H9 (cell line): ENCODE data around the gene KIAA1549. TPM values are rescaled to one million over a fixed set of nuclear protein-coding genes. Genes with fewer than 3 reads are reported as not detected.
A peak's percentile ranks its signal among the peaks of the same experiment; 100 is the strongest.

ENCODE experiments used
- DNase-seq: peaks from one replicate; pipeline ENCODE4 v3.0.0-alpha.2; 2017
- H2AFZ ChIP-seq: one replicate; pipeline ENCODE4 v1.6.1; 2013; ENCODE audit warnings: mild to moderate bottlenecking, low read length, control low read depth, moderate library complexity
- H2AK5ac ChIP-seq: 2 replicates; pipeline ENCODE4 v1.6.1; 2013; ENCODE audit warnings: low read length, control low read depth, mixed read lengths; ENCODE audit not compliant: insufficient read length
- H2BK120ac ChIP-seq: one replicate; pipeline ENCODE4 v1.6.1; 2013; ENCODE audit warnings: low read depth, mild to moderate bottlenecking, low read length, control low read depth, inconsistent platforms; ENCODE audit not compliant: poor library complexity, severe bottlenecking
- H2BK12ac ChIP-seq: 2 replicates; pipeline ENCODE4 v1.6.1; 2013; ENCODE audit warnings: low read length, control low read depth, mixed read lengths, low read depth; ENCODE audit not compliant: insufficient read length
- H2BK15ac ChIP-seq: 2 replicates; pipeline ENCODE4 v1.6.1; 2013; ENCODE audit warnings: low read depth, low read length, control low read depth
- H2BK20ac ChIP-seq: one replicate; pipeline ENCODE4 v1.6.1; 2013; ENCODE audit warnings: low read depth, mild to moderate bottlenecking, low read length, control low read depth, inconsistent platforms; ENCODE audit not compliant: poor library complexity, severe bottlenecking
- H2BK5ac ChIP-seq: 2 replicates; pipeline ENCODE4 v1.6.1; 2013; ENCODE audit warnings: low read length, control low read depth, mixed read lengths; ENCODE audit not compliant: insufficient read length
- H3K14ac ChIP-seq: 2 replicates; pipeline ENCODE4 v1.6.1; 2013; ENCODE audit warnings: low read length, control low read depth; ENCODE audit not compliant: insufficient read depth
- H3K18ac ChIP-seq: 2 replicates; pipeline ENCODE4 v1.6.1; 2013; ENCODE audit warnings: low read depth, mild to moderate bottlenecking, mixed read lengths, low read length, control low read depth; ENCODE audit not compliant: insufficient read length
- H3K23ac ChIP-seq: 2 replicates; pipeline ENCODE4 v1.6.1; 2013; ENCODE audit warnings: low read length, control low read depth, mixed read lengths, low read depth; ENCODE audit not compliant: insufficient read length
- H3K23me2 ChIP-seq: 2 replicates; pipeline ENCODE4 v1.6.1; 2013; ENCODE audit warnings: low read depth, mild to moderate bottlenecking, mixed read lengths, low read length, control low read depth; ENCODE audit not compliant: insufficient read length, poor library complexity, severe bottlenecking
- H3K27ac ChIP-seq: 2 replicates; pipeline ENCODE4 v1.5.1; 2013; ENCODE audit warnings: low read length, control low read depth, mixed read lengths, low read depth; ENCODE audit not compliant: insufficient read length
- H3K27me3 ChIP-seq: 2 replicates; pipeline ENCODE4 v1.6.1; 2013; ENCODE audit warnings: low read length, control low read depth, inconsistent platforms; ENCODE audit not compliant: insufficient read depth
- H3K4ac ChIP-seq: 2 replicates; pipeline ENCODE4 v1.6.1; 2013; ENCODE audit warnings: low read depth, mild to moderate bottlenecking, control low read depth, inconsistent platforms, low read length, moderate library complexity
- H3K4me1 ChIP-seq: 2 replicates; pipeline ENCODE4 v1.6.1; 2013; ENCODE audit warnings: low read length, control low read depth, inconsistent platforms; ENCODE audit not compliant: insufficient read depth
- H3K4me2 ChIP-seq: 2 replicates; pipeline ENCODE4 v1.6.1; 2013; ENCODE audit warnings: low read length, control low read depth, mixed read lengths; ENCODE audit not compliant: insufficient read length, insufficient read depth
- H3K56ac ChIP-seq: 2 replicates; pipeline ENCODE4 v1.6.1; 2013; ENCODE audit warnings: low read depth, mild to moderate bottlenecking, mixed read lengths, low read length, control low read depth; ENCODE audit not compliant: insufficient read length
- H3K79me1 ChIP-seq: 2 replicates; pipeline ENCODE4 v1.6.1; 2013; ENCODE audit warnings: low read depth, mild to moderate bottlenecking, moderate library complexity, low read length, control low read depth, inconsistent platforms; ENCODE audit not compliant: insufficient read depth, poor library complexity, severe bottlenecking
- H3K79me2 ChIP-seq: 2 replicates; pipeline ENCODE4 v1.6.1; 2013; ENCODE audit warnings: low read length, control low read depth, inconsistent platforms; ENCODE audit not compliant: insufficient read depth
- H3K9ac ChIP-seq: 2 replicates; pipeline ENCODE4 v1.6.1; 2013; ENCODE audit warnings: low read length, control low read depth, mixed read lengths; ENCODE audit not compliant: insufficient read length; ENCODE audit errors: extremely low read depth
- H3K9me3 ChIP-seq: one replicate; pipeline ENCODE4 v1.6.1; 2013; ENCODE audit warnings: low read depth, low read length, inconsistent platforms; ENCODE audit not compliant: control insufficient read depth
- H3T11ph ChIP-seq: one replicate; pipeline ENCODE4 v1.6.1; 2013; ENCODE audit warnings: mild to moderate bottlenecking, low read length, control low read depth, inconsistent platforms
- H4K20me1 ChIP-seq: one replicate; pipeline ENCODE4 v1.6.1; 2013; ENCODE audit not compliant: control insufficient read depth, insufficient read length, insufficient read depth
- H4K5ac ChIP-seq: 2 replicates; pipeline ENCODE4 v1.6.1; 2013; ENCODE audit warnings: low read depth, mild to moderate bottlenecking, mixed read lengths, low read length, control low read depth; ENCODE audit not compliant: insufficient read length
- H4K8ac ChIP-seq: replicated peaks from 2 replicates; pipeline ENCODE4 v1.6.1; 2013; ENCODE audit warnings: low read length, control low read depth, mixed read lengths, low read depth; ENCODE audit not compliant: insufficient read length
- H4K91ac ChIP-seq: 2 replicates; pipeline ENCODE4 v1.6.1; 2013; ENCODE audit warnings: low read depth, mild to moderate bottlenecking, moderate library complexity, mixed read lengths, low read length, control low read depth; ENCODE audit not compliant: insufficient read length
- H3K27ac Mint-ChIP-seq, 3 experiments: 2 replicates in 2 of 3; 3 replicates in 1 of 3; pipeline ENCODE4 v1.8.0; 2020 to 2021; ENCODE audit warnings: mixed read lengths in 3 of 3, mild to moderate bottlenecking in 1 of 3, moderate library complexity in 1 of 3
- H3K27me3 Mint-ChIP-seq: 2 replicates; pipeline ENCODE4 v1.8.0; 2021; ENCODE audit warnings: low read depth, mild to moderate bottlenecking, moderate library complexity, mixed read lengths
- H3K36me3 Mint-ChIP-seq, 3 experiments: 2 replicates in 2 of 3; 3 replicates in 1 of 3; pipeline ENCODE4 v1.8.0; 2020 to 2021; ENCODE audit warnings: low read depth in 3 of 3, mixed read lengths in 3 of 3; ENCODE audit not compliant: insufficient read depth in 1 of 3
- H3K4me1 Mint-ChIP-seq, 2 experiments: 2 replicates each; pipeline ENCODE4 v1.8.0; 2020; ENCODE audit warnings: mixed read lengths in 2 of 2
- H3K4me3 Mint-ChIP-seq, 2 experiments: 2 replicates in 1 of 2; 3 replicates in 1 of 2; pipeline ENCODE4 v1.8.0; 2020 to 2021; ENCODE audit warnings: mild to moderate bottlenecking in 2 of 2, mixed read lengths in 2 of 2, moderate library complexity in 1 of 2
- H3K9me3 Mint-ChIP-seq, 2 experiments: 2 replicates in 1 of 2; 3 replicates in 1 of 2; pipeline ENCODE4 v1.8.0; 2020; ENCODE audit warnings: mild to moderate bottlenecking in 2 of 2, mixed read lengths in 2 of 2, moderate library complexity in 1 of 2
- WGBS: extraction: QIAGEN DNeasy Blood & Tissue Kit; methylation state at CpG from one replicate; pipeline ENCODE4 v1.1.7; 2013; ENCODE audit warnings: missing lambda C conversion rate, low lambda C conversion rate, mixed read lengths; ENCODE audit not compliant: insufficient read length; ENCODE audit errors: extremely low coverage; 5-methylcytosine and 5-hydroxymethylcytosine counted together
- total RNA-seq: library from RNA; stranded (reverse); gene quantifications from 2 replicates; pipeline ENCODE4 v1.2.1, GENCODE V29; 2021
- TF ChIP-seq, protein P1 (sequence below): fragments of 200-600 bp; sonication (generic); conservative IDR thresholded peaks from 3 replicates; pipeline ENCODE4 v1.8.0; 2021; ENCODE audit warnings: antibody characterized with exemption, mild to moderate bottlenecking

The KIAA1549 gene
- total RNA-seq, 1 experiment from 2014 or later: 11.9 TPM

DNA sequence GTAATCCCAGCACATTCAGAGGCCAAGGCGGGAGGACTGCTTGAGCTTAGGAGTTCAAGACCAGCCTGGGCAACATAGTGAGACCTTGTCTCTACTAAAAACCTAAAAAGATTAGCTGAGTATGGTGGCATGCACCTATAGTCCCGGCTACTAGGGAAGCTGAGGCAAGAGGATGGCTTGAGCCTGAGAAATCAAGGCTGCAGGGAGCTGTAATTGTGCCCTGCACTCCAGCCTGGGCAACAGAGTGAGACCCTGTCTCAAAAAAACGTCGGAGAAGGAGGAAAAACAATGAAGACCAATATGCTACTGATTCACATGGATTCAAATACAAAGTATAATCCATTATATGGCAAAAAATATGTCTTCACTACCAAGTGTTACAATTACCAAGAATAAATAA lies 41.1 kb upstream of the KIAA1549 start:
- Mint-ChIP-seq H3K27me3 (no peaks in the 10 kb centered on the region), H3K36me3 (no peaks in the 10 kb centered on the region), H3K27ac (0 out of 7 replicates have a peak overlapping the region, but pooled peaks of 1 of the 3 experiments have one; percentile 14), H3K4me1 (peaks cover 10% of the 10 kb centered on the region in 2 experiments), H3K9me3 (no peaks in the 10 kb centered on the region; a peak in 1 of 5 replicates), H3K4me3 (no peak overlapping the region)
- no peak overlapping the region for H3K56ac ChIP-seq
- H2AFZ ChIP-seq: no peak overlapping the region
- H4K8ac ChIP-seq: no peak overlapping the region
- H2AK5ac ChIP-seq: no peak overlapping the region
- H2BK20ac ChIP-seq: no peak overlapping the region
- H4K91ac ChIP-seq: no peak overlapping the region
- TF ChIP-seq, protein P1, sequence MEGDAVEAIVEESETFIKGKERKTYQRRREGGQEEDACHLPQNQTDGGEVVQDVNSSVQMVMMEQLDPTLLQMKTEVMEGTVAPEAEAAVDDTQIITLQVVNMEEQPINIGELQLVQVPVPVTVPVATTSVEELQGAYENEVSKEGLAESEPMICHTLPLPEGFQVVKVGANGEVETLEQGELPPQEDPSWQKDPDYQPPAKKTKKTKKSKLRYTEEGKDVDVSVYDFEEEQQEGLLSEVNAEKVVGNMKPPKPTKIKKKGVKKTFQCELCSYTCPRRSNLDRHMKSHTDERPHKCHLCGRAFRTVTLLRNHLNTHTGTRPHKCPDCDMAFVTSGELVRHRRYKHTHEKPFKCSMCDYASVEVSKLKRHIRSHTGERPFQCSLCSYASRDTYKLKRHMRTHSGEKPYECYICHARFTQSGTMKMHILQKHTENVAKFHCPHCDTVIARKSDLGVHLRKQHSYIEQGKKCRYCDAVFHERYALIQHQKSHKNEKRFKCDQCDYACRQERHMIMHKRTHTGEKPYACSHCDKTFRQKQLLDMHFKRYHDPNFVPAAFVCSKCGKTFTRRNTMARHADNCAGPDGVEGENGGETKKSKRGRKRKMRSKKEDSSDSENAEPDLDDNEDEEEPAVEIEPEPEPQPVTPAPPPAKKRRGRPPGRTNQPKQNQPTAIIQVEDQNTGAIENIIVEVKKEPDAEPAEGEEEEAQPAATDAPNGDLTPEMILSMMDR: no peak
- no peak for DNase-seq
- H3K23me2 ChIP-seq: no peaks in the 10 kb centered on the region
- no peak overlapping the region for H2BK12ac ChIP-seq
- H3T11ph ChIP-seq: no peak overlapping the region
- H3K4me1 ChIP-seq: no peaks in the 10 kb centered on the region; the same call in 1 of the 2 replicates
- no peak overlapping the region for H3K4me2 ChIP-seq
- no peak overlapping the region for H3K18ac ChIP-seq
- WGBS: no CpG with 5 or more reads among the region's 4 CpGs
- no peaks in the 10 kb centered on the region for H3K79me1 ChIP-seq
- no peaks in the 10 kb centered on the region for H3K27me3 ChIP-seq
- H4K5ac ChIP-seq: no peak overlapping the region
- no peak overlapping the region for H3K27ac ChIP-seq
- no peaks in the 10 kb centered on the region for H4K20me1 ChIP-seq
- H3K23ac ChIP-seq: no peak overlapping the region
- no peaks in the 10 kb centered on the region for H3K79me2 ChIP-seq
- no peak overlapping the region for H3K14ac ChIP-seq
- H3K9ac ChIP-seq: no peak overlapping the region
- H2BK120ac ChIP-seq: no peak overlapping the region
- no peak overlapping the region for H2BK15ac ChIP-seq
- no peak overlapping the region for H3K4ac ChIP-seq
- no peak overlapping the region for H2BK5ac ChIP-seq
- no peaks in the 10 kb centered on the region for H3K9me3 ChIP-seq
